ENCODE measurements around the gene TNFRSF1A.

- TF ChIP-seq CTCF (optimal IDR thresholded peaks at IDR 0.05 in 1 of 3, IDR thresholded peaks at IDR 0.05 in 1 of 3, conservative IDR thresholded peaks at IDR 0.05 in 1 of 3; ENCODE audit: extremely low read depth in 1 of 3, insufficient read depth in 2 of 3, low read length in 3 of 3) = no peak
- TF ChIP-seq EZH2 (IDR thresholded peaks at IDR 0.05; ENCODE audit: low read length) = no peak
Measured at GRCh38 chr12:6363010-6363329, 21.1 kb upstream of the TNFRSF1A start.

Data from keratinocyte (primary cell).